Fibroblast of mammary gland (primary cell): ENCODE measurements around the gene CHST9.
"Not testable (repeated sequence)": the region's sequence is repeated elsewhere in the genome, so short reads cannot be mapped to it uniquely, and the experiment has no call there.

Experiments used
- DNase-seq: peaks from one replicate; pipeline ENCODE4 v3.0.0-alpha.2; 2010; ENCODE audit warnings: low read depth
- H3K4me3 ChIP-seq: 2 replicates; pipeline ENCODE4 v1.5.1; 2011; ENCODE audit warnings: low read depth, mild to moderate bottlenecking, low read length, moderate library complexity; ENCODE audit not compliant: control insufficient read depth
- CTCF ChIP-seq: conservative IDR thresholded peaks from 2 replicates; pipeline ENCODE4 v1.5.1; 2011; ENCODE audit warnings: low read depth, low read length, inconsistent platforms; ENCODE audit not compliant: control insufficient read depth, insufficient read depth

The CHST9 gene

GRCh38 chr18:27185025-27185763 is at the start of gene CHST9:
Gene CHST9, minus strand, starts transcription at chr18:27185308. Its CDS starts 42,499 bp downstream, at chr18:27142809.
- TF ChIP-seq CTCF, result no peak
- no peak for DNase-seq
- no peak within 1 kb of the TSS for H3K4me3 ChIP-seq

GRCh38 chr18:27232355-27232754 is 47.2 kb upstream of the CHST9 start:
- not testable (repeated sequence) for H3K4me3 ChIP-seq, DNase-seq

- not testable (repeated sequence) for DNase-seq, H3K4me3 ChIP-seq
Measured at GRCh38 chr18:27231671-27232070, 46.6 kb upstream of the CHST9 start.

GRCh38 chr18:27231221-27231620 is 46.1 kb upstream of the CHST9 start:
- DNase-seq, result not testable (repeated sequence)

GRCh38 chr18:27227721-27228120 is 42.6 kb upstream of the CHST9 start:
- TF ChIP-seq CTCF, result no peak
- H3K4me3 ChIP-seq, result no peak overlapping the region
- no peak for DNase-seq

More at GRCh38 chr18:27231221-27231620, 46.1 kb upstream of the CHST9 start:
- H3K4me3 ChIP-seq, result not testable (repeated sequence)

GRCh38 chr18:27226556-27227075 is 41.5 kb upstream of the CHST9 start:
- no peak for DNase-seq
- H3K4me3 ChIP-seq, result no peak overlapping the region
- TF ChIP-seq CTCF, result no peak

GRCh38 chr18:27225947-27226481 is 40.9 kb upstream of the CHST9 start:
- H3K4me3 ChIP-seq, result no peak overlapping the region
- no peak for DNase-seq
- no peak for TF ChIP-seq CTCF

GRCh38 chr18:27223526-27224291 is 38.6 kb upstream of the CHST9 start:
- DNase-seq, result no peak
- no peak for TF ChIP-seq CTCF
- no peak overlapping the region for H3K4me3 ChIP-seq
